ENCODE measurements around the gene ABCA1.
"Not testable (repeated sequence)": the region's sequence is repeated elsewhere in the genome, so short reads cannot be mapped to it uniquely, and the experiment has no call there.

ABCA1 gene

DNA sequence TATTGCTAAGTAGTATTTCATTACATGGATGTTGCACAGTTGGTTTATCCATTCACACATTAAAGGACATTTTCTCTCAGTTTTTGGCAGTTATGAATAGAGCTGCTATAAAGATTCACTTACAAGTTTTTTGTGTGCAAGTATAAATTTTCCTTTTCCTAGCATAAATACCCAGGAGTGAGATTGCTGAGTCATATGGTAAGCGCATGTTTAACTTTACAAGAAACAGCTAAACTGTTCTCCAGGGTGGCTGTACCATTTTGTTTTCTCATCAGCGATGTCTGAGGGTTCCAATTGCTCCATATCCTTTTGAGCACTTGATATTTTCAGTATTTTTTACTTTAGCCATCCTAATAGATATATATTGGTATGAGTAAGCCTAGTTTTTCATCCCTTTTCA is 16.4 kb upstream of the ABCA1 start:
- DNase-seq = no peak

DNA sequence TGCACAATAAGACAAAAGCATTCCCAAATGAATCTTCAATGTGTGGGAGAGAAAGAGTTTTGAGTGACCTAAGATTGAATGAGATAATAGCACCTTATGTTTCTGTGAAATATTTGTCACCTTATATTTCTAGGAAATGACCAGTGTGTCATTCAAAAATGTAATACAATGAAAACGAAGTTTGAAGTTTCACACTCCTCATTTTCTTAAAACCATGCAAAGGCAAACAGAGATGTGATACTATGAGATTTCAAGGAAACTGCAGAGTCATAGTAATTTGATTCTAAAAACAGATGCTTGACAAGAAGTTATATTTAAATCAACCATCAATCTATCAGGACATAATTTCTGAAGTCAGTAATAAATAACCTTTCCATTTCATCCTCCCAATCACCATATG is 13.6 kb upstream of the ABCA1 start:
- DNase-seq = no peak

DNA sequence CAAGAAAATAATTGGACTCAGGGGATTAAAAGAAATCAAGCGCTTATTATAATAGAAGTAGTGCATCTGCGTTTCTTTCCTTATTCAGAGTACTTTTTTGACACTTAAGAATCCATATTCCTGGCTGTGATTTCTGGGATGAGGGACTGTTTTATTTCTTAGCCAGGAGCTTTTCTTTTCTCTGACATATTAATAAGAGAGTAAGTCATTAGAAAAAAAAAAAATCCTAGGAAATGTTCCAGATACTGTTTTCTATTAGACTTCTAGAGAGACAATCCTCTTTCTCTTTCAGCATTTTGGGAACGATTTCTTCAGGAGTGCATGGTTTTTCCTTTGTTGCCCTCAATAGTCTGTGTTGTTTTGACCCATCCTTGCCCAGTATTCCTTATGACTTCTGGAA is 8.3 kb upstream of the ABCA1 start:
- DNase-seq = no peak

DNA sequence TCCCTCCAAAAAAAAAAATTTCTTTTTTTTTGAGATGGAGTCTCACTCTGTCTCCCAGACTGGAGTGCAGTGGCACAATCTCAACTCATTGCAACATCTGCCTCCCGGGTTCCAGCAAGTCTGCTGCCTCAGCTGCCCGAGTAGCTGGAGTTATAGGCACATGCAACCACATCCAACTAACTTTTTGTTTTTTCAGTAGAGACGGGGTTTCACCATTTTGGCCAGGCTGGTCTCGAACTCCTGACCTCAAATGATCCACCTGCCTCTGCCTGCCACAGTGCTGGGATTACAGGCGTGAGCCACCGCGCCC is 7.5 kb upstream of the ABCA1 start:
- not testable (repeated sequence) for DNase-seq

DNA sequence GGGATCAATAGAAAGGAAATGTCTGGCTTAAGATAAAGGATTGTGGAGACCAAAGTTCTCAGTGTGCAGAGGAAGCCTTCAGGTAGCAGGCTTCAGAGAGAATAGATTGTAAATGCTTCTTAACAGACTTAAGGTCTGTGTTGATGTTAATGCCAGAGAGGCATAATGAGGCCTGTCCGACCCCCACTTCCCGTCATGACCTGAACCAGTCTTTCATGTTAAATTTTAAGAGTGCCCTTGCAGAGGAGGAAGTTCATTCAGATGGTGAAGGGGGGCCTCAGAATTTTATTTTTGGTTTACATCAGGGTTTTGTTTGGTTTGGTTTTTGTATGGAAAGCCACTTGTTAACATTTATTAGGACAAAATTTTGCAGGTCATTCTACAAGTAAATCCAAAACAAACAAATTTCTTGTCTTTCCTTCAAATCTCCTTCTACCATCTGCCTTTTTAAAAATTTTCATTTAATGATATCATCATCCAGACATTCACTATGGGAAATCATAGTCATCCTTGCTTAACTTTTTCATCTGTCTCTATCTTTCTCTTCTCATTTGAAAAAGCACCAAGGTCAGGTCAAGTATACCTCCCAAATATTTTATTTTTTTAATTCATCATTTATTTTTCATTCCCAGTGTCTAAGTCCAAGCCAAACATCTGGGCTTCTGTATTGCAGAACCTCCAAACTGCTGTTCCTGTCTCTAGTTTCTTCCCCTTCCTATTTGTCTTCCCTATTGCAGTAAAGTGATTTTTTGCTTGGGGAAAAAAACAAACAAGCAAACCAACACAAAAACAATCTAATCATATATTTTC is 6.9 kb upstream of the ABCA1 start:
- DNase-seq = no peak

DNA sequence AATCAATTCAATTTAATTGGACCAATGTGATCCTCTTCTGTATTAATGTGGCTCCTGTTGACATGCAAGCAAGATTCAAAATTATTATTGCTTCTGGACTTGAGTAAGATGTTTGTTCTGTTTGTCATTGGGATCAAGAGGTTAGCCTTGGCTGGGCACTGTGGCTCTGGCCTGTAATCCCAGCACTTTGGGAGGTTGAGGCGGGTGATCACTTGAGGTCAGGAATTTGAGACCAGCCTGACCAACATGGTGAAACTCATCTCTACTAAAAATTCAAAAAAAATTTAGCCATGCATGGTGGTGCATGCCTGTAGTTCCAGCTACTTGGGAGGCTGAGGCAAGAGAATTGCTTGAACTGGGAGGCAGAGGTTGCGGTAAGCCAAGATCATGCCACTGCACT is 5.1 kb upstream of the ABCA1 start:
- not testable (repeated sequence) for DNase-seq

DNA sequence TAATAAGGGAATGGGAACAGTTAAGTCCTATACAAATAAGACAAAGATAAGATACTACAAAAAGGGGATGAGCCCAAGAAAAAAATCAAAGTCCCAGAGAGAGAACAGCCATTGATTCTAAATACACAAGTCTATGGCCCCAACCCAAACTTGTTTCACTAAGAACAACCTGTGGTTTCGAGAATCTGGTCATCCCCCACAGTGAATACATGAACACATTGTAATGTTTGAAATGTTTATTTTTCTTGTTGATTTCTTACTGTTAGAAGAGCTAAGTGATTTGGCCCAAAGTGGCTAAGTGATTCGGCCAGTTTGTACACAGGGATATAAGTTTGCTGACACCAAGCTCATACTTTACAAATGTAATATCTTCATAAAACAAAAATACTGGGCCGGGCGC is 3.3 kb upstream of the ABCA1 start:
- no peak for DNase-seq

DNA sequence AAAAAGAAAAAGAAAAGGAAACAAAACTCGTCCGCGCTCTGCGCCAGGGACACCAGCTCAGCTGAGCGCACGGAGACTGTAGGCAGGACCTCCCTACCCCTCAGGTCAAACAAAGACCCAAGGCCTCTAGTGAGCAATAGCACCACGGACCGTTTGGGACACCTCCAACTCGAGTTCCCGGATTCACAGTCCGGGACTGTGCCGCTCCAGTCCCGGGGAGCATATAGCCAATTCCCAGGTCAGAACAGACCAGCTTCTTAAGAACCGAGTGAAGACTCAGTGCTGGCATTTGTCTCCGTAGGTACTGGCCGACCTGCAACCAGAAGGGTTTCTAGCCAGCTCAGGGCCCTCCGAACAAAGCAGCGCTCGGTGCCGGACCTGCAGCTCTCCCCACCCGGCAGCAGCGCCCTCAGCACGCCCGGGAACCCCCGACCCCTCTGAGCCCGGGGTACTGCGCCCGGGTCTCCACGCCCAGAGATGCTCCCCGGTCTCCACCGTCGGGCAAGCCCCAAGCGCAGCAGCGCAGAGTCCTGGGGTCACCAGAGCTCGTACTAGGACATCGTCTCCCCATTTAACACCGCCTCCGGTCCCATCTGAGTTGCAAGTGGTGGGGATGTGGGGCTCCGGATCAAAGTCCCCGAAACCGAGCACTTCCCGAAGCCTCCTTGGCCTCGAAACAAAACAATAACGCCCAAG is 591 bp downstream of the ABCA1 start:
- peak; percentile 70 for DNase-seq

DNA sequence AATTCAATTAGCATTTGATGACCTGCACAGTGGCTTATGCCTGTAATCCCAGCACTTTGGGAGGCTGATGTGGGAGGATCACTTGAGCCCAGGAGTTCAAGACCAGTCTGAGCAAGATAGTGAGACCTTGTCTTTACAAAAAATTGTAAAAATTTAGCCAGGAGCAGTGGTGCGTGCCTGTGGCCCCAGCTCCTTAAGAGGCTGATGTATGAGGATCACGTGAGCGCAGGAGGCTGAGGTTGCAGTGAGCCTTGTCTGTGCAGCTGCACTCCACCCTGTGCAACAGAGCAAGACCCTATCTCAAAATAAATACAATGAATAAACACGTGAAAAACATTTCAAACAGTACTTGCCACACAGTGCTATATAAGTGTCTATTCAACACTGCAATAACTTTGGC is 4.2 kb downstream of the ABCA1 start:
- DNase-seq = no peak

DNA sequence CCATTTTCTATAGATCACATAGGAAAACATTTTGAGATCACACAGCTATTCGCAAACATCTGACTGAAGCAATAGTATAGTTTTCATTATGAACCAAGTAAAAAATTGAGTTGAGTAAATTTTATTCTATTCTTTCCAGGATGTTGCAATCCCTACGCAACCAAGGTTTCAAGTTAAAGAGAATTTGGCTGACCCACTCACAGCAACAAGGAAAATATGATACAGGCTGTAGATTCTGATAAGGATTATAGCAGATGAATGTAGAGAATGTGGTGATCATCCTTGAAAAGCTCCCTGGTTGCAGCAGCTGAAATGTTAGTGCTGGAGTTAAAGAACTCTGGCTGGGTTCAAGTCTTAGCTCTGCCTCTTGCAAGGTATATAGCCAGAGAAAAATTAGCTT is 4.7 kb downstream of the ABCA1 start:
- no peak for DNase-seq

DNA sequence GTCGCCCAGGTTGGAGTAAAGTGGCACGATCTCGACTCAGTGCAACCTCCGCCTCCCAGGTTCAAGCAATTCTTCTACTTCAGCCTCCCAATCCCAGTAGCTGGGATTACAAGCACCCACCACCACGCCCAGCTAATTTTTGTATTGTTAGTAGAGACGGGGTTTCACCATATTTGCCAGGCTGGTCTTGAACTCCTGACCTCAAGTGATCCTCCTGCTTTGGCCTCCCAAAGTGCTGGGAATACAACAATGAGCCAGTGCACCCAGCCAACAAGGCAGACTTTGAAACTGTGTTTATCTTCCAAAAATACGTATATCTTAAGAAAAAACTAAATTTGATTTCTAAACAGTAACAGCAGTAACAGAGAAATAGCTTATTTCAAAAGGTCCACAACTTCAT is 5.2 kb downstream of the ABCA1 start:
- DNase-seq = not testable (repeated sequence)

DNA sequence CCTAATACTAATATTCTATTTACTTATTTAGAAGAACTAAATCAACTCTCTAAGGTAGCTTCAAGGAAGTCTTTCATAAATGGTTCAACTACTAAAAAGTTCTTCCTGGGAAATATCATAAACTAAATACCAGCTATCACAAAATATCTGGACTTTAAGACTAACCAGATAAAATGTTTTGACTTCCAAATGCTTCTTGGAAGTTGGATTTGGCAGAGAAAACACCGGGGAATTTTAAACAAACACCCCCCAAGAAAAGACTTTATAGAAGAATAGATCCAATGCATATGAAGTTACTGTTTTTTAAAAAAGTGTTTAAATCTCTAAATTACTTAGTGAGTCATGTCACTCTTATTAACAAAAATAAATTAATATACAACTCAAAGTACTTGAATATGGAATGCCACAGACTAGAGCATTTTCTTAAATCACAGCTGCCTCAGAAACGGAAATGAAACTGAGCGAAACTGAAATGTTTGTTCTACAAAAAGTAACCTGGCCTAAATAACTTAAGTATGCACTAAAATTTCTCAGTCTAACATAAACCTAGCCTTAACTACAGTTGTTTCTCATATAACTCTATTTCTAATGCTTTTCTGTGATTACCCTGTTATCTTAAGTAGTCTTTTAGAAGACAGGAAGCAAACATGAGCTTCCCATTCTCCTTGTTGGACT is 6.8 kb downstream of the ABCA1 start:
- DNase-seq = no peak

DNA sequence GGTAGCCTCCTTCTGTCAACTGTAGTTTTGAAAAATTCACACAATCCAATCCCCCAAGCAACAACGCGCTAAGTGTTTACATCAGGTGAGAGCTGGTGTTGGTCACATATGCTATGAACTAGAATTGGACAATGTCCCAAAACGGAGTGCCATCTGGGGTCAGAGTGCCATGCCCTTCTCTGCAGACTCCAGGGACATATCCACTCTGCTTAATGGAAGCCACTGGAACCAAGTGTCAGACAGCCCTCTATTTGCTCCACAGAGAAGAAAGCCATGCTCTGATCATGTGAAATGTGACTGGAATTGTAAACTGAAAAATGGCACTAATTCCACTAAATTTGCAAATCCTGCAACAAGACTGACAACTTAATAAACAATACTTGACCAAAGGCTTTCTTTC is 12.2 kb downstream of the ABCA1 start:
- no peak for DNase-seq

DNA sequence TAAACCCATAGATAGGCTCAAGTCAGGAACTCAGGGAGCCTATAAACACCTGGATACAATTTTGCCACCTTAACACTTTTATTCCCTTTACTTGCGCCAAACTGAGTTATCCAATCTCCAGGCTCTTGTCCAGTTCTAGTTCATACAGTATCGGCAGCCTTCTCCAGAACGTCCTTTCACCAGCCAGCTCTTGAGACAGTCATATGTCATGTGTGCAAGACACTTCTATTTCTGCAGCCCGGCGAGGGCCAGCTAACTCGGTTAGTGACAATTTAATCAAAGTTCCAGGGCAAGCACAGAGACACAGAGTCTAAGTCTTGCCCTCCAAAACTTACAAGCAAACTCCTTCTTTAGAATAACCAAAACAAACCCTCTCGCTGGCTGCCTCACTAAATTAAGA is 12.9 kb downstream of the ABCA1 start:
- DNase-seq = no peak

DNA sequence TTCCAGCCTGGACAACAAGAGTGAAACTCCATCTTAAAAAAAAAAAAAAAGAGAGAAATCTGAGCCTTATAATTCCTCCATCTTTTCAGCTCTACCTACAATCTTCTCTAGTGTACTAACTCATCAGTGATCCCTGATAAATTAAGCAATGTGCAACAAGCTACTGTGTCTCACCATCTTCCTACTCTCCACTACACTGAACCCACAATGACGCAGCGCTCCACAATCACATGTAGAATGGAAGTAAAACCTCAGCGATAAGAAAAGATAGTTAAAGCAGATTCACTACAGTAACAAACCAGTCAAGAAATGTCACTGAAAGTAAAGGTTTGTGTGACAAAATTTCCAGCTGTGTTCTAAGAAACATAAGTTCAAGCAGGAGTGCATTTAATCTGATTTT is 13.5 kb downstream of the ABCA1 start:
- DNase-seq = no peak

DNA sequence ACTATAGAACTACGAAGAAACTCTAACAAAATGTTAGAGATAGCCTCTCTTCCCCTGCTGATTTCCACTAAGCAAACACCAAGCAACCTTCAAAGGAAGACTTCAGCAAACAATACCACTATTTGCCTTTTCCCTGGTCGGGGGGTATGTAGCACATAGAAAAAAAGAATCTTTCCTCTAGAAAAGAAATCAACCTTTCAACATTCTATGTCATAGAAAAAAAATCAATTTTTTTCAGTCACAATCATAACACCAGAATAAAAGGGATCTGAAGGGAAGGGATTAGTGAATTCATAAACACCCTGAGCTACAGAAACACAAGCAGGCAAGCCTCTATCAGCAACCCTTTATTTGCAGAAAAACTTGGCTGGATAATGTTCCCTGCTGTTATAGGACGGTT is 15.3 kb downstream of the ABCA1 start:
- DNase-seq = no peak

DNA sequence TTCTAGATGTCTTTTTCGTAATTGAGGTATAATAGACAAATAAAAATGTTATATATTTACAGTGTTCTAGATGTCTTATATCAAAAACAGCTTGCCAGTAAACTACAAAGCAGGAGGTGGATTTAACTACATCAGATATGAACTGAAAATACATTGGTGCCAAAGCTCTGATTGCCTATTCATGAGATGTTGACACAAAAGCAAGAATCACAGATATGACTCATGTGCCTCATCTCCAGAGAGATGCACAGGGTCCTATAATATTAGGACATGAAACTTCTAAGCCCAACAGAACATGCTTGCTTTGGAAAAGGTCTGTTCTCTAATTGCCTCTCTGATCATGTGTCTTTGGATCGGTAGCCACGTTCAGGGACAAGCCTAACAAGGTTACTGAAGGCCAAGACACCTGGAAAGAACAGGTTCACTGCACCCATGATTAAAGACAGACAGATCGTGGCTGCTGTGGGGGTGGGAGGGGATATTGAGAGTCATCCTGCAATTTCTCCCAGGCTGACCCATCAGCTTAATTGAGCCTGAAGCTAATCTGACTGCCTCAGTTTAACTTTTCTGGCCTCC is 16.8 kb downstream of the ABCA1 start:
- DNase-seq = no peak

DNA sequence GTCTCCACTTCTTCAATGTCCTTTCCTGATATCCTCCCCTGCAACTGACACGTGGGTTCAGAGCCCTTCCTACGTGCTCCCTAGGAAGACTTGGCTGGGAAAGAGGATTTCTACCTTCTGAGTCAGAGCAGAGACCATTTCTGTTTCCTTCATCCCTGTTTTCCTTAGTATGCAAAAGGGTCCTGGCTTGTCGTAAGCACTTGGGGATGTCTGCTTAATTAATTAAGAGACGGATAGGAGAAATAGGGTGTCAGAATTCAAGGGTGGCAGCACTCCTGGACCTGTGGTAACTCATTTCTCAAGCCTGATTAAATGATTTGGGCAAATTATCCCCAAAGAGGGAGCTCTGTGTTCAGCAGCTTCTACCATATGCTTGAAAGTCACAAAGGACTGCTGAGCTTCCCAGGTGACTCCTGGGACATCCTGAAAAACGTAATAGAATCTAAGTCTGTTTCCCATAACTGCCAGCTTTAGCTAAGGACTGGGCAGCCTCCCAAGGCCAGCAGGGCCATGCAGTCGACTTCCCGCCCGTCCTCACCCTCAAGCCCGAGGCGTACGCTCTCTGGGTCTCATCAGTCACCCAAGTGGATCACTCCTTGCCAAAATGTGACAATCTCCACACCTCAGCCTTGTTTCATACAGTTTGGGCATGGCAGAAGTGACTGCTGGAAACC is 20.5 kb downstream of the ABCA1 start:
- no peak for DNase-seq

DNA sequence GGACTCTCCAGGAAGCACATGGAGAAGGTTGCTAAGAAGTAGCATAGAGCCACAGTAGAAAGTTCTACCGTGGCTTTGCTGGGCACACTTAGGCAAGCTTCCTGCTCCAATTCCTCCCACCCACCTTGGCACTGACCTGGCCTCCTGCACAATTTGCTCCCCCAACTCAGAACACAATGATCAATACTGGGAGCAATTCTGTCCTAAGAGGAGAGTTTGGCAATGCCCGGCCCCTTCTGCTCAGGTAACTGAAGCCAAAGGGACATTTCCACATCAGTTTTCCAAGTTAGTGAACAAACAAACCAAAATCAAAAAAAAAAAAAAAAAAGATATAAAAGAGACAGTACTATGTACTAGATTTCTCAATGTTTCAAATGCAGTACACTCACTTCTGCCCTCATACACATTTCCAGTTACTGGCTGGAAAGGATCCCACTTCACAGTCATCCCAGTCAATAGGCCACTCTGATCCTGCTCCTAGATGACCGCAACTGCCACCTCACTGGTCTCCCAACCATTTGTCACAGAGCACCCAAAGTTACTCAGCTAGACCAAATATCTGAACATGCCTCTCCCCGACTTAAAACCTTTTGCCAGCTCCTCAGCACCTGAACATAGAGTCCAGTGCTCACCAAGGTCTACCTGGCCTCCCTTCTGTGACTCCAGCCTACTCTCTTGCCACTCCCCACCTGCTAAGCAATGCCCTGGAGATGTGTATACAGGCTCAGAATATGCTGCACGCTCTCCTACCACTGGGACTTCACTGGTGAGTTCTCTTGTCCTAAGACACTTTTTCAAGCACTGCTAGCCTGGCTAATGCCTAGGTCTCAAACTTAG is 21.3 kb downstream of the ABCA1 start:
- DNase-seq = no peak

DNA sequence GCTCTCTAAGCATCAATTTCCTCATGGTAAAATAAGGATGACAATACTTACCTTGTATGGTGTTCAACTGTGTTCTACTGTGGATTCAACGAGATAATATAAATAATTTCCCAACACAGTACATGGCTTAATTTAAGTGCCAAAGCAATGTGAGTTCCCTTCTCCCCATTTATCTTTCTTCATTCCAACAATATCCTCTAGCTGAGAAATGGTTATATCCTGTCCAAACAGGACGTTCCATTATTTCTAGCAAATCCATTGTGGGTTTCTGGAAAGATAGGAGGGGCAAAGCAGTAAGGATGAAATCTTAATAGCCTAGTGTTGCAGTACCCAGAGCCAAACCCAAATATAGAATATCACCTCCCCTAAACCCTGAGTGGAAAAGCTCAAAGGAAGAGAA is 22.0 kb downstream of the ABCA1 start:
- DNase-seq = no peak

DNA sequence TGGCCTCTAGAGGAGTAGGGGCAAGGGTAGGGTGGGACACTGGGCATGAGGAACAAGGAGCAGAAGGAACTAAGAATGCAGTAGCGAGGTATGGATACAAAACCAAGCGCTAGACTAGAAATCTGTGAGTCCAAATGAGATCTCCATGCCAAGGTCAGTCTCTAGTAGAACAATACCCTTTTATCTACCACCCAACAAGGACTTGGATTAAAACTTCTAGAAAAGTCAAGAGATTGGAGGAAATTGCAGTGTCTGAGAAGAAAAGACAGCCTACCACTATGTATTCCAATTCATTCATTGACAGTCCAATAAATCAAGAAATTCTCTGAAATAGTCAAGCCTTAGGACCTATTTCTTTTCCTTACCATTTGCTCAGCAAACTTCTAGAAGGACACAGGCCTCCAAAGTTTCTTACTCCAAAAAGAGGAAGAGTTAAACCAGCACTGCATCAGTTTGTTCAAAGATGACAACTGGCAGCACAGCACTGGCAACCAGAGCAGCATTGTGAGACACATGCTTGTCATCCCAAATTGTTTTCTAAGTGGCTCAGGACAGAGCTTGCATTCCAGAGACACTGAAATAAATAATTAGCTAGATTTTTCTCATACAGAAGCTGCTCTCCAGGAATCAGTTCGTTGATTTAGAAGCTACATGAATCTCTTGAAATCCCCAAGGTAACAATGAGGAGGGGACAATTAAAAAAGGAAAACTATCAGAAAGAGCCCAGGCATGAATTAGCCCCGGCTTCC is 22.6 kb downstream of the ABCA1 start:
- no peak for DNase-seq

DNA sequence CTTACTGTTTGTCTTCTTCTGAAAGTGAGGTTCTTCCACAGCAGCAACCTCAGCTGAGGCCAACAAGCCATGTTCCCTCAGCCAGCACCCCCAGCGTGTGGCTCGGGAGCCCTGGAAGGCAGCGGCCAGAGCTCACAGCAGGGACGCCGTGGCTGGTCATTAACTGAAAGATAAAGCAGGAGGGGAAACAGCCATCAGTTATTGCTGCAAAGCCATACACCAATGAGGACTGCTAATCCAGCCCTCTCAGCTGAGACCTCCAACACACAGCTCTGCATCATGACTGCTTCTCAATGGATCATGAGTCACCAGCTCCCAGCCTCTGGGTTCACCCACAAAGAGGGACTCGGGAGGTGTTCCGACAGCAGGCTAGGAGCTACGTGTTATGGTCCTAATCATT is 24.3 kb downstream of the ABCA1 start:
- no peak for DNase-seq

All from activated CD8-positive, alpha-beta memory T cell treated with anti-CD3 and anti-CD28 coated beads, Interleukin-2, amount 50 U/mL, for 48 hours (primary cell).